CD8-positive, alpha-beta memory T cell (primary cell): Measurements from ENCODE around the gene SLC8A1. TPM values are rescaled to one million over a fixed set of nuclear protein-coding genes. Genes with fewer than 3 reads are reported as not detected.

Source experiments
- CTCF ChIA-PET: fragments of 350-600 bp; sonication (Branson Sonifier 250); formaldehyde crosslinking; loops from one replicate; lab custom pipeline; 2021; ENCODE audit warnings: antibody characterized with exemption; lab: Charles Lee
- POLR2A ChIA-PET: fragments of 350-600 bp; sonication (Branson Sonifier 250); formaldehyde crosslinking; loops from one replicate; lab custom pipeline; 2021; ENCODE audit warnings: antibody characterized with exemption; lab: Charles Lee
- DNase-seq, 5 donors: peaks; one replicate each; pipeline versions ENCODE4 v3.0.0 to v3.0.0-alpha.2; 2020 to 2022; ENCODE audit warnings: mixed read lengths in 1 of 5
- H3K27ac ChIP-seq: one replicate; pipeline ENCODE4 v1.7.0; 2013; ENCODE audit warnings: low read depth, mild to moderate bottlenecking, low read length, moderate library complexity
- H3K27me3 ChIP-seq: 2 replicates; pipeline ENCODE4 v1.7.0; 2013; ENCODE audit warnings: low read length, mild to moderate bottlenecking; ENCODE audit not compliant: insufficient read depth, poor library complexity, severe bottlenecking
- H3K36me3 ChIP-seq: 2 replicates; pipeline ENCODE4 v1.7.0; 2013; ENCODE audit warnings: mild to moderate bottlenecking, low read length, moderate library complexity; ENCODE audit not compliant: insufficient read depth
- H3K4me1 ChIP-seq: 2 replicates; pipeline ENCODE4 v1.7.0; 2013; ENCODE audit warnings: mild to moderate bottlenecking, low read length, moderate library complexity; ENCODE audit not compliant: insufficient read depth
- H3K4me3 ChIP-seq: 2 replicates; pipeline ENCODE4 v1.7.0; 2013; ENCODE audit warnings: mild to moderate bottlenecking, low read length
- H3K9me3 ChIP-seq: 2 replicates; pipeline ENCODE4 v1.7.0; 2013; ENCODE audit warnings: mild to moderate bottlenecking, low read length
- H3K27ac Mint-ChIP-seq, 8 donors: one replicate each; pipeline ENCODE4 v1.8.0; 2020 to 2021; ENCODE audit warnings: mixed read lengths in 8 of 8, mild to moderate bottlenecking in 6 of 8, inconsistent platforms in 3 of 8, moderate library complexity in 3 of 8
- H3K27me3 Mint-ChIP-seq, 2 donors: one replicate each; pipeline ENCODE4 v1.8.0; 2020 to 2021; ENCODE audit warnings: mixed read lengths in 2 of 2, mild to moderate bottlenecking in 1 of 2, moderate library complexity in 1 of 2
- H3K36me3 Mint-ChIP-seq, 3 donors: one replicate each; pipeline ENCODE4 v1.8.0; 2020 to 2021; ENCODE audit warnings: mixed read lengths in 3 of 3, inconsistent platforms in 1 of 3, mild to moderate bottlenecking in 1 of 3
- H3K4me1 Mint-ChIP-seq, 3 donors: one replicate each; pipeline ENCODE4 v1.8.0; 2020 to 2021; ENCODE audit warnings: mixed read lengths in 3 of 3, inconsistent platforms in 1 of 3, mild to moderate bottlenecking in 1 of 3
- H3K4me3 Mint-ChIP-seq, 7 donors: one replicate each; pipeline ENCODE4 v1.8.0; 2020 to 2021; ENCODE audit warnings: mixed read lengths in 7 of 7, mild to moderate bottlenecking in 6 of 7, moderate library complexity in 4 of 7, inconsistent platforms in 2 of 7
- H3K9me3 Mint-ChIP-seq, 5 donors: one replicate each; pipeline ENCODE4 v1.8.0; 2020 to 2022; ENCODE audit warnings: mixed read lengths in 5 of 5, mild to moderate bottlenecking in 3 of 5, moderate library complexity in 2 of 5, inconsistent platforms in 1 of 5
- polyA plus RNA-seq: library from polyadenylated mRNA; unstranded; fragments of 300-500 nt; fragmentation: Illumina TruSeq; gene quantifications from one replicate; pipeline ENCODE4 v1.2.3, GENCODE V29; 2021
- total RNA-seq, 2 experiments: library from RNA; stranded (reverse); gene quantifications; one replicate each; pipeline ENCODE4 v1.2.3, GENCODE V29; 2021

SLC8A1 gene
- total and polyA plus RNA-seq, 3 experiments from 2014 or later = 0.15 to 0.22 TPM; not detected in 1

DNA sequence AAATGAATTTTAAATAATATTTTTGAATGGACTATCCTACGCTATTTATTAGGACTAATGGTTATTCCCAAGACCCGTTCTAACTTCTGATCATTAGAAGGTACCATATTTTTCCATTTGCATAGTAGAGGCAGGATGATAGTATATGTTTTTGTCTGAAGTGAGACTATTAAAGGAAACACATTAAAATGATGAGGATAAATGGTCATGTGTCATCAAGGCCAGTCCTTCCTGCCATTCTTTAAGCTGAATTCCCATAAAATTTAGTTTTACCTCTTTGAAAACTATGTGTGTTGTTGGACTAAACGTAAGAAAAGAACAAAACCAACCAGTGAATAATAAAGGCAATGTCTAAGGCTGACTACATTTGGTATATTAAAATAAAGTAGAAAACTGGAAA, 121.8 kb downstream of the SLC8A1 start:
- H3K4me1 Mint-ChIP-seq = no peaks in the 10 kb centered on the region

DNA sequence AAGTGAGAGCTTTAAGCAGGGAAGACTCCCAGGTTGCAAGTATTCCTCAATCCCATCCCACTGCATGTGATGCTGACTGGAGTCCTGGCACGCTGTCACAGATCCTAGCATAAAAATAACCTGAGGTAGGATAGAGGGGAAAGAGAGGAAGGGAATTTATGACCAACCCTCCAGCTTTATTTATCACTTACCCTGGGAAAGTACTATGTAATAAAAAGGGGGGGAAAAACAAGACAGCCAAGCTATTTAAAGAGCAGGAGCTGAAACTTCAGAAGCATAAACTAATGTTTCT, 122.2 kb downstream of the SLC8A1 start:
- Histone ChIP-seq H3K9me3 (no peaks in the 10 kb centered on the region), H3K27me3 (no peaks in the 10 kb centered on the region), H3K4me1 (no peaks in the 10 kb centered on the region), H3K4me3 (no peak overlapping the region), H3K36me3 (no peaks in the 10 kb centered on the region), H3K27ac (no peak overlapping the region)
- H3K9me3 Mint-ChIP-seq = peaks cover 0 to 3% (median under 1%) of the 10 kb centered on the region in 5 donors
- DNase-seq = no peak
- CTCF ChIA-PET = no interaction called here
- H3K4me1 Mint-ChIP-seq = no peaks in the 10 kb centered on the region
- H3K27ac Mint-ChIP-seq = no peak overlapping the region
- H3K27me3 Mint-ChIP-seq = no peaks in the 10 kb centered on the region
- no peak overlapping the region for H3K4me3 Mint-ChIP-seq
- no peaks in the 10 kb centered on the region for H3K36me3 Mint-ChIP-seq
- POLR2A ChIA-PET = no interaction called here

More for the DNA sequence above, 121.8 kb downstream of the SLC8A1 start:
- no peaks in the 10 kb centered on the region for H3K36me3 Mint-ChIP-seq
- Histone ChIP-seq H3K27me3 (no peaks in the 10 kb centered on the region), H3K4me3 (no peak overlapping the region), H3K27ac (no peak overlapping the region), H3K4me1 (no peaks in the 10 kb centered on the region), H3K36me3 (no peaks in the 10 kb centered on the region), H3K9me3 (no peaks in the 10 kb centered on the region)
- DNase-seq = no peak
- no peak overlapping the region for H3K27ac Mint-ChIP-seq
- POLR2A ChIA-PET = no interaction called here
- CTCF ChIA-PET = no interaction called here
- no peak overlapping the region for H3K4me3 Mint-ChIP-seq
- H3K9me3 Mint-ChIP-seq = peaks cover 0 to 3% (median 2%) of the 10 kb centered on the region in 5 donors
- H3K27me3 Mint-ChIP-seq = no peaks in the 10 kb centered on the region

DNA sequence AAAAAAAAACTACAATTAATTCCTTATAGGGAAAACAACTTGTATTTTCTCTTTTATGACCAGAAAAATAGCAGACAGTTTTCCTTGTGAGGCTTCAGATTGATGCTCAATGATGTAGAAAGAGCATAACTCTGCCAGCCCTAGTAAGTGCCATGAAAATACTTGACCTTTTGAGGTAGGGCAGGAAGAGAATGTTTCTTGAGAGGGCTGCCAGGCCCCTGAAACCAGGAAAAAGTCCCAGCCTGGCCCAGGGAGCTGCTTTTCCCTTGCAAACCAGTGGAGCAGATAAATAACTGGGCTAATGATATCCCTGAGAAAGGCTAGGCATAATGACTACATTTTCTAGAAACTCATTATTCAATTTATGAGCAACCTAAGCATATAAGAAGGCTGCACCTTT, 126.8 kb downstream of the SLC8A1 start:
- Histone ChIP-seq H3K4me1 (no peaks in the 10 kb centered on the region), H3K36me3 (no peaks in the 10 kb centered on the region), H3K4me3 (no peak overlapping the region), H3K9me3 (no peaks in the 10 kb centered on the region), H3K27me3 (no peaks in the 10 kb centered on the region), H3K27ac (no peak overlapping the region)
- H3K27me3 Mint-ChIP-seq = no peaks in the 10 kb centered on the region
- no peaks in the 10 kb centered on the region for H3K4me1 Mint-ChIP-seq
- ChIA-PET CTCF (no interaction called here), POLR2A (no interaction called here)
- H3K36me3 Mint-ChIP-seq = no peaks in the 10 kb centered on the region
- H3K27ac Mint-ChIP-seq = no peak overlapping the region
- no peak for DNase-seq
- no peaks in the 10 kb centered on the region for H3K9me3 Mint-ChIP-seq
- H3K4me3 Mint-ChIP-seq = no peak overlapping the region

DNA sequence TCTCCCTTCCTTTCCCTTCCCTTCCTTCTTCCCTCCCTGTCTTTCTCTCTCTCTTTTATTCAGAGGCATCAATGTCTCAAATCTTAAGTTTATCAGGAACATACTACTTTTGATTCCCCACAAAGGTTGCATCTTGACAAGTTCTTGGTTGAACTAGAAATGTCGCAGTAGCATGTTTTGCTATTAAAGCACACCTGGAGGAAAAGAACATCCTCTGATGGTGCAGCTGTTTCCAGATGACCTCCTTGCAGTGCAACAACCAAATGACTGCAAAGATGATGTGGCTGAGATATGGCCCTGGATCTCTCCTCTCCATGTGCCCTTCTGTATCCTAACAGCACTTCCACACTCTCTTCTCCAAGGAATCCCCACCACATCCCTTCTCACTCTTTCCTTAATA, 127.2 kb downstream of the SLC8A1 start:
- no peak overlapping the region for H3K4me3 Mint-ChIP-seq
- DNase-seq = no peak
- Histone ChIP-seq H3K4me1 (no peaks in the 10 kb centered on the region), H3K27ac (no peak overlapping the region), H3K36me3 (no peaks in the 10 kb centered on the region), H3K9me3 (no peaks in the 10 kb centered on the region), H3K4me3 (no peak overlapping the region), H3K27me3 (no peaks in the 10 kb centered on the region)
- no peaks in the 10 kb centered on the region for H3K4me1 Mint-ChIP-seq
- POLR2A ChIA-PET = no interaction called here
- H3K27me3 Mint-ChIP-seq = no peaks in the 10 kb centered on the region
- H3K36me3 Mint-ChIP-seq = no peaks in the 10 kb centered on the region
- no peaks in the 10 kb centered on the region for H3K9me3 Mint-ChIP-seq
- CTCF ChIA-PET = no interaction called here
- H3K27ac Mint-ChIP-seq = no peak overlapping the region

DNA sequence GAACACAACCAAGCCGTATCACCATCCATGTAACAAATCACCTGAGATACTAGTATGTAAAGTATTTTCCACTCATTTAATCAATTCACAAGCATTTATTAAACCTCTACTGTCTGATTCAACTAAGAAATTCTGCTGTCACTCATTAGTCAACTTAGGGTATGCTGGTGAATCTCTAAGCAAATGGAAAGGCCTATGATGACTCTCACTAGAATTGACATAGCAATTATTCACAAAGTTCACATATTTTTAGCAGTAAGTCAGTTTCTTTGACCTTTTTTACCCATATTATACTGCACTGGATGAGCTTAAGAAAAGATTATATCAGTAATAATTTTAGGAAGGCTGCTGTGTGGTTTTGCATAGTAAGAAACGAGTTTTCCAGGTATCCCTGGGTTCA, 130.1 kb downstream of the SLC8A1 start:
- no peaks in the 10 kb centered on the region for H3K27me3 ChIP-seq
- DNase-seq = no peak
- no peaks in the 10 kb centered on the region for H3K36me3 ChIP-seq
- ChIA-PET CTCF (no interaction called here), POLR2A (no interaction called here)
- H3K27me3 Mint-ChIP-seq = no peaks in the 10 kb centered on the region
- no peak overlapping the region for H3K4me3 ChIP-seq
- H3K36me3 Mint-ChIP-seq = no peaks in the 10 kb centered on the region
- H3K4me3 Mint-ChIP-seq = no peak overlapping the region
- H3K27ac ChIP-seq = no peak overlapping the region
- H3K4me1 ChIP-seq = no peaks in the 10 kb centered on the region
- H3K9me3 ChIP-seq = no peaks in the 10 kb centered on the region
- H3K27ac Mint-ChIP-seq = no peak overlapping the region
- H3K4me1 Mint-ChIP-seq = no peaks in the 10 kb centered on the region
- H3K9me3 Mint-ChIP-seq = no peaks in the 10 kb centered on the region

DNA sequence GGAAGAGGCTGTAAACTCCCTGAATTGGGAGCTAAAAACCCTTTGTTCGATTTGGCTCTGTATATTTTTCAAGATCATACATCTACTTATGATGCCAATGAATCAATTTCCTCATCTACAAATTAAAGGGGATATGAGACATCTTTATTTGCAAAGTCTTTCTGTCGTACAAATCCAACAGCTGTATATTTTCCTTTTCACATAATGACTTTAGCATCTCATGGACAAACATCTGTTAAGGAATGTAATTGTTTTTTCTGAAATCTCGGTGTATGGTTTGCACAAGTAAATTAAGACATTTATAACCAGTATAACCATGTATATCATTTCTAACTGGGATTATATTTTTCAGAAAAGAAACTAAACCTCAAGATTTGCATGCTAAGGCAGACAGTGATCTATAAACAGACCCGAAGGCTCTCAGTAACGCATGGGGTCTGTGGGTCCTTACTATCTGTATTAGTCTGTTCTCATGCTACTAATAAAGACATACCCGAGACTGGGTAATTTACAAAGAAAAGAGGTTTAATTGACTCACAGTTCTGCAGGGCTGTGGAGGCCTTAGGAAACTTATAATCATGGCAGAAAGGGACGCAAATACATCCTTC, 130.8 kb downstream of the SLC8A1 start:
- Histone ChIP-seq H3K4me1 (no peaks in the 10 kb centered on the region), H3K27me3 (no peaks in the 10 kb centered on the region), H3K4me3 (no peak overlapping the region), H3K9me3 (no peaks in the 10 kb centered on the region), H3K36me3 (no peaks in the 10 kb centered on the region), H3K27ac (no peak overlapping the region)
- Mint-ChIP-seq H3K27ac (no peak overlapping the region), H3K36me3 (no peaks in the 10 kb centered on the region), H3K4me3 (no peak overlapping the region), H3K9me3 (no peaks in the 10 kb centered on the region), H3K4me1 (no peaks in the 10 kb centered on the region), H3K27me3 (no peaks in the 10 kb centered on the region)
- DNase-seq = no peak
- CTCF ChIA-PET = no interaction called here
- POLR2A ChIA-PET = no interaction called here

DNA sequence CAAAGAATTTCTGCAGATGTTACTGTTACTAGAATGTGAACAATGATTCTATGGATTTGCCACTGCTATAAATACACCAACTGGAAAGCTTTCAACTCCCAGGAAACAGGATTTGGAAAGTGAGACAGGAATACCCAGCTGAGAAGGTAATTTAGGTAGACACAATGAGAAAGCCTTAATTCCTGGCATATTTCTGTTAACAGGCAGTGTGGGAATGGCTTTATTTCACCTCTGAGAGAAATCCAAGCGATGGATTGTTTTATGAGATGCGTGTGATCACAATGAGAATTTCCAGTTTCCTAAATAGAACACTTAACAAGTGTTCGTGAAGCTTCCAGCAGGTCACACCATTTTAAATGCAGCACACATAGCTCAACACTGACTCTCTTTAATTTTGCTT, 133.0 kb downstream of the SLC8A1 start:
- POLR2A ChIA-PET = no interaction called here
- Mint-ChIP-seq H3K9me3 (peaks cover 0 to 15% (median 2%) of the 10 kb centered on the region in 5 donors), H3K27me3 (no peaks in the 10 kb centered on the region)

DNA sequence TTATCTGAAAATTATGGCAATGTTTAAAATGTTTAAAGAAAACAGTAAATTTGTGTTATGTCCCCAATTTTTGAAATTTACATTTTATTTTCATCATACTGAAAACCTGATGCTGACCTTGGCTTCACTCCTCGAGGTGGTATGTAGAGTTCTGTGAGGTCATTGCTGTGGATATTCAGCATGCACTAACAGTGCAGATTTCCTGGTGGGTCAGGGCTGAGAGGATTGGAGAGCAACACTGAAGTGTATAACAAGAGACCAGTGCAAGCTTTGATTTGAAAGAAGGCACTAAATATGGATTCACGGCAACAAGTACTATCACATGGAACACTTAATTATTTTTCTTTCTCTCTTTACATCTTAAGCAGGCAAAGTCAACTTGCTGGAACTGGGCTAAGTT, 134.1 kb downstream of the SLC8A1 start:
- CTCF ChIA-PET = no interaction called here
- no peaks in the 10 kb centered on the region for H3K36me3 Mint-ChIP-seq
- no peaks in the 10 kb centered on the region for H3K9me3 ChIP-seq
- no peak for DNase-seq
- H3K27me3 ChIP-seq = no peaks in the 10 kb centered on the region
- no peaks in the 10 kb centered on the region for H3K27me3 Mint-ChIP-seq
- peaks cover 0 to 17% (median 2%) of the 10 kb centered on the region in 5 donors for H3K9me3 Mint-ChIP-seq
- H3K4me3 Mint-ChIP-seq = no peak overlapping the region
- no peak overlapping the region for H3K27ac Mint-ChIP-seq
- no peak overlapping the region for H3K27ac ChIP-seq
- POLR2A ChIA-PET = no interaction called here
- no peaks in the 10 kb centered on the region for H3K4me1 Mint-ChIP-seq
- H3K4me3 ChIP-seq = no peak overlapping the region
- no peaks in the 10 kb centered on the region for H3K4me1 ChIP-seq
- no peaks in the 10 kb centered on the region for H3K36me3 ChIP-seq

More for the DNA sequence above, 133.0 kb downstream of the SLC8A1 start:
- no peaks in the 10 kb centered on the region for H3K27me3 ChIP-seq
- Mint-ChIP-seq H3K4me3 (no peak overlapping the region), H3K4me1 (no peaks in the 10 kb centered on the region), H3K36me3 (no peaks in the 10 kb centered on the region), H3K27ac (no peak overlapping the region)
- no peaks in the 10 kb centered on the region for H3K36me3 ChIP-seq
- CTCF ChIA-PET = no interaction called here
- no peaks in the 10 kb centered on the region for H3K4me1 ChIP-seq
- H3K27ac ChIP-seq = no peak overlapping the region
- DNase-seq = no peak
- no peak overlapping the region for H3K4me3 ChIP-seq
- no peaks in the 10 kb centered on the region for H3K9me3 ChIP-seq

DNA sequence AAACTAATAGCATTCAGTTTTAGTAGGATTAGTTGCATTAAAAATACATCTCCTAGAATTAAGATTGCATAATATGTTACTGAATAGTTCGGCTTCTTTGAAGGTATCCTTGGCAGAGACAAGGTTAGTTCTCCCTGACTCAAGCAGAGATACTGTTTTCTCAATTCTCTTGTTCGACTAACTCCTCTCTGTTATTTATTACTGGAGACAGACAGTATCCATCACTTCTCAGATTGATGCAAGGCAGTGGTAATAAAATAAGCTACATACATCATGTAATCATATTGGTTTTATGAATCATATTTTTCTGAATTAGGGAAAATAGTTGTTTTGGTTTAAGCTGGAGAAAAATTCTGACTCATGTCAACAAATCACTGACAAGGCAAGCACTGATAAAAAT, 134.8 kb downstream of the SLC8A1 start:
- H3K9me3 ChIP-seq = no peaks in the 10 kb centered on the region
- DNase-seq = no peak
- no peaks in the 10 kb centered on the region for H3K36me3 Mint-ChIP-seq
- no peaks in the 10 kb centered on the region for H3K27me3 ChIP-seq
- no peak overlapping the region for H3K4me3 Mint-ChIP-seq
- H3K27ac Mint-ChIP-seq = no peak overlapping the region
- no peak overlapping the region for H3K4me3 ChIP-seq
- H3K27ac ChIP-seq = no peak overlapping the region
- no peaks in the 10 kb centered on the region for H3K4me1 ChIP-seq
- H3K36me3 ChIP-seq = no peaks in the 10 kb centered on the region
- peaks cover 0 to 17% (median 2%) of the 10 kb centered on the region in 5 donors for H3K9me3 Mint-ChIP-seq
- ChIA-PET POLR2A (no interaction called here), CTCF (no interaction called here)
- H3K27me3 Mint-ChIP-seq = no peaks in the 10 kb centered on the region
- no peaks in the 10 kb centered on the region for H3K4me1 Mint-ChIP-seq
